GM23248 (cell line): ENCODE results near the gene PRR22.

Source experiments
- EZH2 ChIP-seq: fragments of 200-600 bp; sonication (generic); IDR thresholded peaks from 2 replicates; pipeline ENCODE4 v1.6.1; 2018; ENCODE audit warnings: antibody characterized with exemption, mild to moderate bottlenecking; ENCODE audit not compliant: insufficient read depth, poor library complexity, severe bottlenecking
- EZH2phosphoT487 ChIP-seq: fragments of 200-600 bp; sonication (generic); IDR thresholded peaks from 2 replicates; pipeline ENCODE4 v1.6.1; 2018; ENCODE audit warnings: antibody characterized with exemption, moderate library complexity, mild to moderate bottlenecking, low read depth; ENCODE audit not compliant: insufficient read depth

DNA sequence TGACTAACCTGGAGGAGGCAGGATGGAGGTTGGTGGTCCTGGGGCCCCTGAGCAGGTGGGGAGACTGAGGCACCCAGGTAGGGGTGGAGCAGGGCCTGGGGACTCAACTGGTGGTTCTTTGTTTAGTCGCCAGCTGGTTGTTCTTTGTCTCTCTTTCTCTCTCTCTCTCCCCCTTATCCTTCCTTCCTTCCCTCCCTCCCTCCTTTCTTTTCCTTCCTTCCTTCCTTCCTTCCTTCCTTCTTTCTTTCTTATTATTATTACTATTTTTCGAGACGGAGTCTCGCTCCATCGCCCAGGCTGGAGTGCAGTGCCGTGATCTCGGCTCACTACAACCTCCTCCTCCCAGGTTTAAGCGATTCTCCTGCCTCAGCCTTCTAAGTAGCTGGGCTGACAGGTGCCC is 13.7 kb upstream of the PRR22 start:
- TF ChIP-seq EZH2 = no peak
- TF ChIP-seq EZH2phosphoT487 = no peak
